GM12878 (cell line): Measurements from ENCODE around the gene ZIC1. TPM values are rescaled to one million over a fixed set of nuclear protein-coding genes. Genes with fewer than 3 reads are reported as not detected.

ENCODE experiments used
- ATAC-seq: fragments of 200-7000 bp; cut with Tn5 transposase; 3 replicates; pipeline ENCODE4 v1.9.1; 2020; ENCODE audit warnings: mild to moderate bottlenecking, moderate library complexity
- BruUV-seq: library from RNA; stranded (reverse); fragments of 400-500 nt; replicated peaks from 2 replicates; lab custom pipeline; 2021; lab: Mats Ljungman, UMichigan
- CTCF ChIA-PET: fragments of 300-600 bp; sonication (Branson Sonifier 250); formaldehyde crosslinking; extraction: SDS; loops from one replicate; lab custom pipeline; 2021; ENCODE audit warnings: inconsistent platforms; lab: Yijun Ruan, JAX
- POLR2A ChIA-PET: fragments of 350-600 bp; formaldehyde crosslinking; extraction: SDS; loops from one replicate; lab custom pipeline; 2021; ENCODE audit warnings: inconsistent platforms; lab: Charles Lee
- RAD21 ChIA-PET: fragments of 300-600 bp; sonication (Branson Sonifier 250); formaldehyde crosslinking; loops from one replicate; lab custom pipeline; 2023; ENCODE audit warnings: antibody characterized with exemption; ENCODE audit not compliant: unreplicated experiment; lab: Charles Lee
- SMC1A ChIA-PET: fragments of 300-600 bp; sonication (Branson Sonifier 250); formaldehyde crosslinking; loops from one replicate; lab custom pipeline; 2023; ENCODE audit not compliant: unreplicated experiment, uncharacterized antibody; lab: Charles Lee
- DNase-seq: peaks from one replicate; pipeline ENCODE4 v3.0.0-alpha.2; 2011; ENCODE audit warnings: low read depth, low spot score
- FAIRE-seq: peaks from 3 replicates; lab custom pipeline; 2011; peaks lifted over from hg19 to GRCh38; lab: Jason Lieb, UNC
- H2AFZ ChIP-seq: 2 replicates; pipeline ENCODE4 v1.6.0; 2011; ENCODE audit warnings: low read depth, low read length, control low read depth; ENCODE audit not compliant: control insufficient read depth
- H3K27ac ChIP-seq: 2 replicates; pipeline ENCODE4 v1.5.1; 2011; ENCODE audit warnings: control low read depth; ENCODE audit not compliant: control insufficient read depth, insufficient read depth
- H3K27me3 ChIP-seq, 2 experiments: replicated peaks in 1 of 2; 2 replicates each; pipeline versions ENCODE4 v1.6.0 to v1.6.1; 2011; ENCODE audit warnings: low read length in 1 of 2; ENCODE audit not compliant: control insufficient read depth in 2 of 2, insufficient read depth in 2 of 2
- H3K36me3 ChIP-seq, 2 experiments: 2 replicates each; pipeline ENCODE4 v1.5.1; 2011; ENCODE audit warnings: low read length in 1 of 2; ENCODE audit not compliant: control insufficient read depth in 2 of 2, insufficient read depth in 2 of 2
- H3K4me1 ChIP-seq: 2 replicates; pipeline ENCODE4 v1.6.1; 2011; ENCODE audit warnings: mild to moderate bottlenecking, low read length, moderate library complexity, mixed read lengths; ENCODE audit not compliant: control insufficient read depth, insufficient read depth
- H3K4me2 ChIP-seq: 2 replicates; pipeline ENCODE4 v1.6.0; 2011; ENCODE audit warnings: control low read depth; ENCODE audit not compliant: control insufficient read depth, insufficient read depth
- H3K4me3 ChIP-seq: fragments of 200-600 bp; sonication (generic); 2 replicates; pipeline ENCODE4 v1.5.1; 2016
- H3K79me2 ChIP-seq: 2 replicates; pipeline ENCODE4 v1.6.0; 2011; ENCODE audit warnings: low read length; ENCODE audit not compliant: control insufficient read depth, insufficient read depth
- H3K9ac ChIP-seq: 2 replicates; pipeline ENCODE4 v1.8.0; 2011; ENCODE audit warnings: low read length, control low read depth, mixed read lengths; ENCODE audit not compliant: control insufficient read depth, insufficient read depth
- H3K9me3 ChIP-seq: replicated peaks from 3 replicates; pipeline ENCODE4 v1.5.1; 2011; ENCODE audit warnings: mild to moderate bottlenecking, low read length; ENCODE audit not compliant: control insufficient read depth, insufficient read depth
- H4K20me1 ChIP-seq: 2 replicates; pipeline ENCODE4 v1.6.0; 2011; ENCODE audit not compliant: control insufficient read depth, insufficient read depth
- GATAD2B ChIP-seq: fragments of 450-650 bp; conservative IDR thresholded peaks from 2 replicates; pipeline ENCODE4 v1.6.1; 2017; ENCODE audit warnings: low read depth, mild to moderate bottlenecking, moderate library complexity
- POLR2A ChIP-seq: IDR thresholded peaks from 2 replicates; pipeline ENCODE4 v1.6.1; 2011; ENCODE audit warnings: low read depth, mild to moderate bottlenecking, low read length
- ZBTB11 ChIP-seq: fragments of 450-650 bp; formaldehyde crosslinking; IDR thresholded peaks from 2 replicates; pipeline ENCODE4 v1.5.0; 2022; ENCODE audit warnings: mild to moderate bottlenecking, missing genetic modification characterization
- ZBTB33 ChIP-seq: fragments of 450-650 bp; IDR thresholded peaks from 2 replicates; pipeline ENCODE4 v1.6.1; 2017; ENCODE audit warnings: mild to moderate bottlenecking
- WGBS: methylation state at CpG from one replicate; pipeline ENCODE4 v1.1.6; 2016; ENCODE audit warnings: low lambda C conversion rate; ENCODE audit not compliant: insufficient replicate concordance, insufficient coverage; ENCODE audit errors: missing lambda C conversion rate; 5-methylcytosine and 5-hydroxymethylcytosine counted together
- in situ Hi-C: fragments of 300-500 bp; cut with MboI; formaldehyde crosslinking; loops from 9 replicates; pipeline ENCODE4 v1.14.3; 2018; ENCODE audit warnings: mixed read lengths
- intact Hi-C: fragments of 100-400 bp; cut with micrococcal nuclease; formaldehyde crosslinking; loops from one replicate; pipeline ENCODE4 v1.14.2; 2022; ENCODE audit not compliant: unreplicated experiment
- polyA plus RNA-seq, 11 experiments: library from polyadenylated mRNA; depleted of rRNA in 4 of 11; unstranded in 6 of 11; stranded (reverse) in 5 of 11; fragments of >200 nt; fragmentation: Nextera tagmentation in 4 of 11; fragmentation: Illumina TruSeq in 1 of 11; extraction: Ambion mirVana in 4 of 11; extraction: Trizol in 1 of 11; gene quantifications; 1 replicate in 1 of 11; 2 replicates in 10 of 11; pipeline versions ENCODE4 v1.2.1 to v1.2.3, GENCODE V29; 2011 to 2016; ENCODE audit warnings: inconsistent platforms in 2 of 11, missing spikeins in 2 of 11, low read depth in 1 of 11
- total RNA-seq, 4 experiments: library from RNA; depleted of rRNA in 3 of 4; stranded (reverse); fragments of >200 nt in 3 of 4; fragmentation: Illumina TruSeq in 1 of 4; extraction: Trizol in 1 of 4; gene quantifications; 2 replicates each; pipeline versions ENCODE4 v1.2.1 to v1.2.3, GENCODE V29; 2013 to 2021

Gene ZIC1
- total and polyA plus RNA-seq, 10 of the 15 experiments (the other 5 are each of a cell fraction or from before 2014, with no cell fraction given), result not detected

- WGBS, result 55% methylated on average over 25 of the region's 25 CpGs
- H3K27me3 ChIP-seq, result peaks cover 1 to 9% of the 10 kb centered on the region in 2 experiments; a peak in 3 of 4 replicates
- no peak overlapping the region for H3K27ac ChIP-seq
These were observed 20.2 kb upstream of the ZIC1 start for GRCh38 chr3:147388700-147389580.

More at GRCh38 chr3:147388700-147389580, 20.2 kb upstream of the ZIC1 start:
- intact Hi-C loops, result loop anchor here (10.0 kb wide), 1 partner anchor 226 kb away; no protein-coding TSS in a partner anchor
- in situ Hi-C loops, result no loop called here
- ChIA-PET RAD21 (no interaction called here), SMC1A (no interaction called here), CTCF (no interaction called here), POLR2A (no interaction called here)
- no peak overlapping the region for H3K4me3 ChIP-seq
- no peak for ATAC-seq
- DNase-seq, result no peak
- no peak for FAIRE-seq
- H3K36me3 ChIP-seq, result no peaks in the 10 kb centered on the region
- peaks cover 8% of the 10 kb centered on the region for H3K9me3 ChIP-seq
- H2AFZ ChIP-seq, result no peak overlapping the region
- H3K79me2 ChIP-seq, result no peaks in the 10 kb centered on the region
- no peak overlapping the region for H3K9ac ChIP-seq
- no TSS peak for BruUV-seq
- TF ChIP-seq POLR2A, result no peak
- no peak for TF ChIP-seq GATAD2B
- no peak for TF ChIP-seq ZBTB11 (CRISPR knock-in tag)
- no peak for TF ChIP-seq ZBTB33
- TF ChIP-seq, all 136 proteins: peak for 0
- Histone ChIP-seq H4K20me1 (no peaks in the 10 kb centered on the region), H3K4me2 (no peak overlapping the region), H3K4me1 (no peaks in the 10 kb centered on the region)
